NCI-H446 (cell line): ENCODE data around the gene NCBP1.

Experiments
- DNase-seq, 2 experiments: peaks; one replicate each; lab custom pipeline; 2025; lab: John Stamatoyannopoulos, UW

The NCBP1 gene

DNA sequence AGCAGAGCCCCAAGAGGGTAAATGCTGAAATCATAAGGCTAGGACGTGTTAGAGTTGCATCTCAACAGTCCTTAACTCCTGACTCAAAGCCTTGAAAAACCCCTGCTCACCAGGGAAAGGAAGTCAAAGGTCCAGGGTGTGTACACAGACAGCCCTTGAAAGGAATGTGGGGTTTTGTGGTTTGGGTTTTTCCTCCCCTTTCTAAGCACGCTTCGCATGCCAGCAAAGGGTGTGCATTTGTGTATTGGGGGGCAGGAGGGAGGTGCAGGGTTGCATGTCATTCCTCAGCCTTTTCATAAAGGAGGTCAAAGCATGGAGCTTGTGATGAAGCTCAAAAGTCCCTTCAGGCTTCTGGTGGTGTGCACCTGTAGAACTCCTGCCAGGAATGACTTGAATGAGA, 80.8 kb downstream of the NCBP1 start:
- DNase-seq: no peak

DNA sequence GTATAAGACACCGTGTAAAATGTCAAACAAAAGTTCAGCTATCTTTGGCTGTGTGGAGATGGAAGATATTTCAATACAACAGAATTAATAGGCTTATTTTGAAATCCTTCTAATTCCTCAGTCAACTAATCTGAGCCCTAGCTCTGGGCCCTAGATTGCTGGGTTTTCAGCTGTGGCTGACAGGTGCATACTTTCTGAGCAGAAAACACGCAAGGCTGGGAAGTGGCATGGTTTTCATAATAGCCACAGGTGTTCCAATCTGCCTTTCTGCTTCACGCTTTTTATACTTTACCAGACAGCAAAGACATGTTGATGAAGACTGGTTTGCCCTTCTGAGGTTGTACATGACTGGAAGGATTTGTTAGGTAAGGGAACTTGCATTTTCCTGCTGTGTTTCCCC, 84.2 kb downstream of the NCBP1 start:
- DNase-seq: no peak

DNA sequence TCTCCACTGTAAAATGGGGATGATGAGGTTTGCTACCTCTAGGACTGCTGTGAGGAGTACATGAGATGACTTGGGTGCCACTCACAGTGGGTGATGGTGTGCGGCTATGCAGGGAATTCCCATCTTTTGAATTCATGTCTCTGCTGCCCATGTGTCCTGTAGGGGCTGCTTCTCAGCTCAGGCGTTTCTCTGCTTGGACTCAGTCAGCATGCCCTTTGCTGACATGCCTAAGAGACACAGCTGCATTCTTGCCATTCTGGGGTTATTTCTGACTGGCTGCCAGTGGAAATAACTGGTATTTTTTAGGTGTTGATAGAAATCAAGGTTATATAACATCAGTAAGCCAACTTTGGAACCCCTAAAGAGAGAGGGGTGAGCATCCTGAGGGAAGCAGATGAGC, 87.8 kb downstream of the NCBP1 start:
- no peak for DNase-seq

DNA sequence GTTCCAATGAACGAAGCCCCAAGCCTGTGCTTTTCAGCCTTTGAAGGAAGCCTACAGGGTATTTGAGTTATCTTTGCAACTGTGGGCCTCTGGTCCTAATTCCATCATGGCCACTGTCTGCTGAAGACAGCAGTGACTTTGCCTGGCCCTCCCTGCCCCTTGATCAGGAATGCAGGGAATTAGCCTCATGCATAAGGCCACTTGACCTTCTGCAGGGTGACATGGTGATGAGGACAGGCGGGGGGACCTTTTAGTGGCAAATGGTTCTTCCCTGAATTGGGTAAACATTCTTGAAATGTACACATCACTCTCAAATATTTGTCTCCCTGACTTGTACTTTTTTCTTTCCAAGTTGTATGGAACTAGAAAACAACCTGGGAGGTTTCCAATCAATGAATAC, 88.7 kb downstream of the NCBP1 start:
- no peak for DNase-seq
